Activated CD4-positive, alpha-beta memory T cell treated with anti-CD3 and anti-CD28 coated beads, Interleukin-2, amount 10 ng/mL, durations not matched to agents 7 days and 5 days (primary cell): Measurements from ENCODE around the gene CALR3. TPM values are rescaled to one million over a fixed set of nuclear protein-coding genes. Genes with fewer than 3 reads are reported as not detected.
A peak's percentile ranks its signal among the peaks of the same experiment; 100 is the strongest.
"Not testable (repeated sequence)": the region's sequence is repeated elsewhere in the genome, so short reads cannot be mapped to it uniquely, and the experiment has no call there.

Experiments
- CTCF ChIA-PET: fragments of 350-600 bp; sonication (Branson Sonifier 250); formaldehyde crosslinking; loops from one replicate; lab custom pipeline; 2021; ENCODE audit warnings: antibody characterized with exemption, inconsistent platforms; lab: Charles Lee
- POLR2A ChIA-PET: fragments of 350-600 bp; sonication (Branson Sonifier 250); formaldehyde crosslinking; loops from one replicate; lab custom pipeline; 2021; ENCODE audit warnings: antibody characterized with exemption; lab: Charles Lee
- DNase-seq: peaks from one replicate; pipeline ENCODE4 v3.0.0-alpha.2; 2020
- H3K27ac Mint-ChIP-seq: one replicate; pipeline ENCODE4 v1.8.0; 2021; ENCODE audit warnings: mild to moderate bottlenecking, mixed read lengths
- H3K27me3 Mint-ChIP-seq: one replicate; pipeline ENCODE4 v1.8.0; 2021; ENCODE audit warnings: mixed read lengths
- H3K36me3 Mint-ChIP-seq: one replicate; pipeline ENCODE4 v1.8.0; 2021; ENCODE audit warnings: low read depth, mixed read lengths
- H3K4me1 Mint-ChIP-seq: one replicate; pipeline ENCODE4 v1.8.0; 2021; ENCODE audit warnings: mixed read lengths
- H3K4me3 Mint-ChIP-seq: one replicate; pipeline ENCODE4 v1.8.0; 2021; ENCODE audit warnings: mild to moderate bottlenecking, mixed read lengths
- H3K9me3 Mint-ChIP-seq: one replicate; pipeline ENCODE4 v1.8.0; 2021; ENCODE audit warnings: mixed read lengths
- total RNA-seq, 2 experiments: library from RNA; stranded (reverse); gene quantifications; one replicate each; pipeline ENCODE4 v1.2.3, GENCODE V29; 2021

Gene CALR3
- total RNA-seq, 2 experiments from 2014 or later = not detected

DNA sequence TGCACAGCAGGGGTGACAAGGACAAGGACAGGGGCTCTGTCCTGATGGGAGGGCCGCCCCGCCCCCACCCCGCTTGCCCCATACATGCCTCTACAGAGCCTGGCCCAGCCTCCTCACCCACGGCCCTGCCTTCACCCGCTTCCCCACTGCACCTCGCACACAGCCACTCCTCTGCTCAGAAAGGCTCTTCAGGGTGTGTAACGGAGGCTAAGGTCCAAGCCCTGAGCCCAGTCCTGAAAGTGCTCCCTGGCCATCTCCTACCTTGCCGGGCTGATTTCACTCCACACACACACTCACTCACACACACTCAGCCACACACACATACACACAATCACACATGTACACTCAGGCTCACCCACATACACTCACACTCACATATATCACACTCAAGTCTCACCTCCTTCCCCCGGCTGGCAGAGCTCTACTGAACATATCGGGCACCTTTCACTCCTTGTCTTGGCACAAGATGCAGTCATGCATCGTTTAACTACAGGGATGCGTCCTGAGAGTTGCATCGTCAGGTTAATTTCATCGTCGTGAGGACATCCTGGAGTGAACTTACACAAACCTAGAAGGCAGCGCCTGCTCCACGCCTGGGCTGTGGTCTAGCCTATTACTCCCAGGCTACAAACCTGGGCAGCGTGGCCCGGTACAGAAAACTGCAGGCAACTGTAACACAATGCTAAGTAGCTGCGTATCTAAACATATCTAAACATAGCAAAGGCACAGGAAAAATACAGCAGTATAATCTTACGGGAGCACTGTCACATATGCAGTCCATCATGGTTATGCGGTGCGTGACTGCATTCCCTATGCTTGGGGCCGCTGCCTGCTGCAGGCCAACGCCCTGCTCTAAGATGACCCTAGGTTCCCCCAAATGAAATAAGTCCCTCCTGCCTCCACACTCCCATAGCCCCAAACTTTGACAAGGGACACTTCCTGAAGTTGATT, 37.3 kb downstream of the CALR3 start:
- no peak for DNase-seq
- peaks cover 6% of the 10 kb centered on the region for H3K36me3 Mint-ChIP-seq
- H3K4me1 Mint-ChIP-seq = peaks cover 34% of the 10 kb centered on the region
- no peak overlapping the region for H3K27ac Mint-ChIP-seq
- H3K4me3 Mint-ChIP-seq = no peak overlapping the region
- CTCF ChIA-PET = no interaction called here
- POLR2A ChIA-PET = no interaction called here
- H3K9me3 Mint-ChIP-seq = no peaks in the 10 kb centered on the region
- H3K27me3 Mint-ChIP-seq = no peaks in the 10 kb centered on the region

DNA sequence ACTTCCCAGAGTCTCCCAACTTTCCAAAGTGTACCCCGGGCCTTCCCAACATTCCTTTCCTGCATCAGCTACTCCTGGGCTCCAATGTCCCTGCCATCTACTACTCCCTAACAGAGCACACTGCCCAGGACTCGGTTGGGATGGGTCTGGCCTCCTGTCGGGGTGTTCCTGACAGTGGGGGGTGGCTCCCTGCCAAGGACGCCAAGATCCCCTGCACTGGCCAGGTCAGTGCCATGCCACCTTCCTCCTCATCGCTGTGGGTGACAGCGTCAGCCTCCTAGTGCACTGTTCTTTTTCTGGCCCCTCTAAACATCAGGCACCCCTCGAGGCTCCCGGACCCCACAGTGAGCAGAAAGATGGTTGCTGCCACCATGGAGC, 38.0 kb downstream of the CALR3 start:
- CTCF ChIA-PET = no interaction called here

DNA sequence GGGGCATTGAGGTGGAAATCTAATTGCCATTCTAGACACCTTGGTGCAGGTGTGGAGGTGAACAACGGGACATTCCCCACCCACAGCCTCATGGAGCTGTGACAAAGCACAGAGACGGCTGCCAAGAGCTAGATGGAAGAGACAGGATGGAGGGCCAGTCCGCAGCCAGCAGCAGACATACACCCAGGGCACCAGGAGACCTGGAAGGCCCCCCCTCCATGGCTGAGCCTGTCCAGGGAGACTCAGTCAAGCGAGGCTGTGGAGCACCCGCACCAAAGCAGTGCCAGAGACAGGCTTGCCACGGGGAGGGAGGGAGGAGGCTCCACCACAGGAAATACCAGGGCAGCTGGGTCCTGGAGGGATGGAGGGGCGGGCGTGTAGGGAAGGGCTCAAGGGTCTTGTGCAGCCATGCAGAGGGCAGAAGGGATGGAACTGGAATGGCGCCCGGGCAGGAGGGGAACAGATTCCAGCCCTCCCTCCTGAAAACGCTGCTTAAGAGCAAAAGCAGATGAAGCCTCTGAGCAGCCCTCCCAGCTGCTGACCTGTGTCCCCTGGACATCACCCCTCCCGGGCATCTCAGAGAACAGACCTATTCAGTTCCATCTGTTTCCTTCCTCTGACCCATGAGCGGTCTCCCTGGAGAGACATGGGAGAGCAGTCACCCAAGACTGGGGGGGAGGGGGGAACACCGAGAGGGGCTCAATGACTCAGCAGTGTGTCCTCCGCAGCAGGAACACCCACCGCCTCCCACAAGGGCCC, 38.6 kb downstream of the CALR3 start:
- Mint-ChIP-seq H3K9me3 (no peaks in the 10 kb centered on the region), H3K36me3 (peaks cover 3% of the 10 kb centered on the region), H3K4me1 (peaks cover 24% of the 10 kb centered on the region), H3K4me3 (no peak overlapping the region), H3K27ac (no peak overlapping the region), H3K27me3 (no peaks in the 10 kb centered on the region)
- no peak for DNase-seq
- ChIA-PET CTCF (no interaction called here), POLR2A (no interaction called here)

More for the DNA sequence above, 38.0 kb downstream of the CALR3 start:
- H3K9me3 Mint-ChIP-seq = no peaks in the 10 kb centered on the region
- H3K4me3 Mint-ChIP-seq = no peak overlapping the region
- H3K36me3 Mint-ChIP-seq = peaks cover 6% of the 10 kb centered on the region
- H3K4me1 Mint-ChIP-seq = peaks cover 27% of the 10 kb centered on the region
- POLR2A ChIA-PET = no interaction called here
- no peak for DNase-seq
- H3K27me3 Mint-ChIP-seq = no peaks in the 10 kb centered on the region
- no peak overlapping the region for H3K27ac Mint-ChIP-seq

DNA sequence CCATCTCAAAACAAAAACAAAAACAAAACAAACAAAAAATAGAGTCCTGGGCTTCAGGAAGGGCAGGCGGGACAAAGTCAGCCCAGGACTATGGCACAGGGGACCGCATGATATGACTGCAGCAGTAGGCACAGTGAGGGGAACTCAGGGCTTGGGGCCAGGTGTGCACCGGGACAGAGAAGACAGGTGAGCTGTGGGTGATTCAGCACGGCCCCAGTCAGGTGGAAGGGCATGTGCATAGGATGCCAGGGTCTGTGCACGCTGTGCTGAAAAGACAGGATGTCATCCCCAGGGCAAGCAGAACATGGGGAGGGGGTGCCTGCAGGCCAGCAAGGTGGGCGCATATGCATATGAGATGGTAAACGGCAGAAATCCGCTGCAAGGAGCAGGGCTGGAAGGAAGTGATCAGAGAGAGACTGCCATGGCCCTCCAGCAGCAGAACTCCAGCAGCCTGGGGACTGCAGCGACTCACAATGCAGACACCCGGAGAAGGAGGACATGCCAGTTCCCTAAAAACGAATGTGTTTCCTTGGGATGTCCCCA, 39.2 kb downstream of the CALR3 start:
- H3K4me1 Mint-ChIP-seq = peaks cover 24% of the 10 kb centered on the region
- H3K27ac Mint-ChIP-seq = no peak overlapping the region
- no peaks in the 10 kb centered on the region for H3K27me3 Mint-ChIP-seq
- no peaks in the 10 kb centered on the region for H3K9me3 Mint-ChIP-seq
- ChIA-PET CTCF (no interaction called here), POLR2A (no interaction called here)
- no peak overlapping the region for H3K4me3 Mint-ChIP-seq
- no peak for DNase-seq
- peaks cover 3% of the 10 kb centered on the region for H3K36me3 Mint-ChIP-seq

DNA sequence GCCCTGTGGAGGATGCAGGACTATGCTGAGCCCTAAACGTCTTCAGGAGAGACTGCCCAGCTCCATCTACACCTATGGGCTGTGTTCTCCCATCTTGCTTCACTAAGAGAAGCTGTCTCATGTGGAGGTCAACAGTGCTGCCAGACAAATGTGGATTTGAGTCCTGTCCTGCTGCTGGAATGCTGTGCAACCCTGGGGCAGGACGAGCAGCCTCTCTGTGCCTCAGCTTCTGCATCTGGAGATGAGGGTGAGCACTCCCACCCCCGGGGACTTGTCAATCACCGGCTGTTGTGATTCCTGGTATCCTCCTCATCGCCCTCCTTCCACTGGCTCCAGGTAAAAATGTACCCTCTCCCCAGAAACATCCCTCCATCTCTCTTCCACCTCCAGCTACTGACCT, 40.5 kb downstream of the CALR3 start:
- peaks cover 28% of the 10 kb centered on the region for H3K4me1 Mint-ChIP-seq
- no peaks in the 10 kb centered on the region for H3K27me3 Mint-ChIP-seq
- H3K9me3 Mint-ChIP-seq = no peaks in the 10 kb centered on the region
- H3K36me3 Mint-ChIP-seq = peaks cover 6% of the 10 kb centered on the region
- no peak for DNase-seq
- ChIA-PET CTCF (no interaction called here), POLR2A (interaction anchor here (2.0 kb wide), 1 partner anchor 15 kb away, joined by 7 read pairs; the partner anchor contains the start of gene EPS15L1)
- no peak overlapping the region for H3K4me3 Mint-ChIP-seq
- no peak overlapping the region for H3K27ac Mint-ChIP-seq

DNA sequence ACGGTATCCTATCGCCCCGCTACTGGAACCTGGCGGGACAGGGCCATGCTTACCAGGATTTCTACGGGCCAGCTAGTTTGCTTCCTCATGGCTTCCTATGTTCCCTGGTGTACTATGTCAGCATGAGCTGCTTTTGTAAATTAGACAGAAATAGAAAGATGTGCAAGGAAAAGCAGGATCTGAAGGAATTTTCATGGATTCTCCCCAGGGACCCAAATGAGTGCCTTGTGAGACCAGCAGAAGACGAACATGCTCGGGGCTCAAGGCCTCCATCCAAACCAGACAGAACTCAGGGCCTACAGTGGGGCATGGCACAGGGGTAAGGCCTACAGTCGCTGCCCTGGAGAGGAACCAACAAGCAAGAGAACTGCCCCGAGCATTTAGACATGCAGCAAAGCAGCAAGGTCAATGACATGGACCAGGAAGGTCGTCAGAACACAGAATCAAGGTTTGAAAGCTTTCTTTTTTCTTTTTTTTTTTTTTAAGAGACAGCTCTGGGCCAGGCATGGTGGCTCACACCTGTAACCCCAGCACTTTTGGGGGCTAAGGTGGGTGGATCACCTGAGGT, 41.5 kb downstream of the CALR3 start:
- H3K36me3 Mint-ChIP-seq = peaks cover 10% of the 10 kb centered on the region
- ChIA-PET POLR2A (interaction anchor here (0.6 to 2.0 kb wide), 2 partner anchors 17 to 161 kb away, joined by 4 to 7 read pairs; partner anchors contain the start of gene EPS15L1), CTCF (no interaction called here)
- no peaks in the 10 kb centered on the region for H3K27me3 Mint-ChIP-seq
- H3K4me3 Mint-ChIP-seq = no peak overlapping the region
- H3K9me3 Mint-ChIP-seq = peaks cover 5% of the 10 kb centered on the region
- no peak for DNase-seq
- no peak overlapping the region for H3K27ac Mint-ChIP-seq
- H3K4me1 Mint-ChIP-seq = peaks cover 37% of the 10 kb centered on the region

DNA sequence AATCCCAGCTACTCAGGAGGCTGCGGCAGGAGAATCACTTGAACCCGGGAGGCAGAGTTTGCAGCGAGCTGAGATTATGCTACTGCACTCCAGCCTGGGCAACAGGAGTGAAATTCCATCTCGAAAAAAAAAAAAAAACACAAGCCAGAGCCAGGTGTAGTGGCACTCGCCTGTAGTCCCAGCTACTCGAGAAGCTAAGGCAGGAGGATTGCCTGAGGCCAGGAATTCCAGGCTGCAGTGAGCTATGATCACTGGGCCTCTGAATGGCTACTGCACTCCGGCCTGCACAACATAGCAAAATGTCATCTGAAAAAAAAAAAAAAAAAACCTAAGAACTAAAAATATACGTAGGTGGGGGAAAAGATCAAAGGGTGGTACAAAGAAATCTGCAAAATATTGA, 43.6 kb downstream of the CALR3 start:
- DNase-seq = no peak
- H3K9me3 Mint-ChIP-seq = peaks cover 6% of the 10 kb centered on the region
- ChIA-PET CTCF (interaction anchor here (1.2 to 1.3 kb wide), 2 partner anchors 11 to 44 kb away, joined by 3 to 7 read pairs; partner anchors contain the start of genes C19orf44 and CALR3), POLR2A (no interaction called here)
- no peak overlapping the region for H3K4me3 Mint-ChIP-seq
- peaks cover 40% of the 10 kb centered on the region for H3K4me1 Mint-ChIP-seq
- no peaks in the 10 kb centered on the region for H3K27me3 Mint-ChIP-seq
- no peak overlapping the region for H3K27ac Mint-ChIP-seq
- peaks cover 16% of the 10 kb centered on the region for H3K36me3 Mint-ChIP-seq

DNA sequence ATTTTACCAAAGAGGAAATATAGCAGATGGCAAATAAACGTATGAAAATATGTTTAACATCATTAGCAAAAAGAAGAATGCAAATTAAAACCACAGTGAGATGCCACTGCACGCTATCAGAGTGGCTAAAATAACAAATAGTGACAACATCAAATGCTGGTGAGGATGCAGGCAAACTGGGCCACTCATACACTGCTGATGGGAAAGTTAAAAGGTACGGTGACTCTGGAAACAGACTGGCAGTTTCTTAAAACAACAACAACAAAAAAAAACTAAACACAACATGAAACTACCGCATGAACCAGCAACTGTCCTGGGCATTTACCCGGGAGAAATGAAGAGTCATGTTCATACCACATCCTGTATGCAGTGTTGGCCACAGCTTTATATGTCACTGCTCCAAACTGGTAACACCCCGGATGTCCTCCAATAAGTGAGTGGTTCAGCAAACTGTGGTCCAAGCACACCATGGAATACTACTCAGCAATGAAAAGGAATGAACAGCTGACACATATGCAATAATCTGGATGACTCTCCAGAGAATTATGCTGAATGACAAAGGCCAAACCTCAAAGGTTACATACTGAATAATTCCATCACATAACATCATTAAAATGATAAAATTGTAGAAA, 46.5 kb downstream of the CALR3 start:
- peak overlapping the region; percentile 46 for H3K4me3 Mint-ChIP-seq
- H3K36me3 Mint-ChIP-seq = peaks cover 15% of the 10 kb centered on the region
- H3K9me3 Mint-ChIP-seq = peaks cover 6% of the 10 kb centered on the region
- POLR2A ChIA-PET = interaction anchor here (1.0 to 2.0 kb wide), 8 partner anchors 14 to 338 kb away, joined by 3 to 5 read pairs (median 4); partner anchors contain the start of genes EPS15L1, KLF2 and MED26
- no peaks in the 10 kb centered on the region for H3K27me3 Mint-ChIP-seq
- CTCF ChIA-PET = interaction anchor here (1.0 to 1.3 kb wide), 2 partner anchors 8 to 21 kb away, joined by 3 read pairs; no protein-coding TSS in a partner anchor
- H3K27ac Mint-ChIP-seq = peak overlapping the region; percentile 92
- H3K4me1 Mint-ChIP-seq = peaks cover 55% of the 10 kb centered on the region
- DNase-seq = peak; percentile 77

DNA sequence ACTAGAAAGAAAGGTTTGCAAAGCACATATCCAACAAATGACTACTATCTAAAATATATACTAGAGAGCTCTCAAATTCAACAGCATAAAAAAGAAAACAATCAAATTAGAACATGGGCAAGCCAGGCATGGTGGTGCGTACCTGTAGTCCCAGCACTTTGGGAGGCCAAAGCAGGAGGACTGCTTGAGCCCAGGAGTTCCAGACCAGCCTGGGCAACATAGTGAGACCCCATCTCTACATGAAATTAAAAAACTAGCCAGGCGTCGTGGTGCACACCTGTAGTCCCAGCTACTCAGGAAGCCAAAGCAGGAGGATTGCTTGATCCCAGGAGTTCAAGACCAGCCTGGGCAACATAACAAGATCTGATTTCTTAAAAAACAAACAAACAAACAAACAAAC, 47.1 kb downstream of the CALR3 start:
- not testable (repeated sequence) for H3K27me3 Mint-ChIP-seq, DNase-seq, H3K9me3 Mint-ChIP-seq
- Mint-ChIP-seq H3K4me3 (peak overlapping the region; percentile 46), H3K4me1 (peaks cover 61% of the 10 kb centered on the region), H3K36me3 (peaks cover 13% of the 10 kb centered on the region), H3K27ac (peak overlapping the region; percentile 92)
- CTCF ChIA-PET = interaction anchor here (0.8 to 1.0 kb wide), 2 partner anchors 22 to 186 kb away, joined by 3 to 6 read pairs; no protein-coding TSS in a partner anchor
- POLR2A ChIA-PET = interaction anchor here (1.0 to 2.0 kb wide), 8 partner anchors 14 to 338 kb away, joined by 3 to 5 read pairs (median 4); partner anchors contain the start of genes EPS15L1, KLF2 and MED26

DNA sequence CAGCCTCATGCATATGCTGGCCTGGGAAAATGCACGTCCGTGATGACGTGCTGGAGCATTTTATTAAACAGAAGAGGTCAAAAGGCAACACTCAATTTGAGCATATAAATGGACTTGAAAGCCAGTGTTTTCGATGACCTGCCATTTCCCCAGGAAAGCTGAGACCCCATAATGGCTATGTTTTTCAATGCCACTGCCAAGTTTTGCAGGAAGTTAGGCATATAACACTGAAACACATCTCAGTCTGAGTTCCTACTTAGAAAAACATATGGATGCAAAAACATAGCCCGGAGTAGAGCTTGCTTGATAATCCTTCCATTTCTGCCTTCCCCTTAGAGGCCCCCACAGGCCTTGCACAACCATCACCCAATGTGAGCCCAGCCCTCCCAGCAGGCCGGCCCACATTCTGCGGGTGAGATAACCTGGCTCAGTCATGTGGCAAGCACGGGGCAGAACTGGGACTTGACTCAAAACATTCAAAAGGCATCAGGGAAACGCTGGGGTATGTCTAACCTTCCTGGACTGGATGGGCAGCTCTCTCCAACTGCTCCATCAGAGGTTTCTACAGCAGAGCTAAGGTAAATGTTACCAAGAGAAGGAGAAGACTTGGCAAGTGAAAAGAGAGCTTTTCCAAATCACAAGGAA, 49.1 kb downstream of the CALR3 start:
- H3K4me1 Mint-ChIP-seq = peaks cover 61% of the 10 kb centered on the region
- peaks cover 13% of the 10 kb centered on the region for H3K36me3 Mint-ChIP-seq
- CTCF ChIA-PET = no interaction called here
- H3K27ac Mint-ChIP-seq = peak overlapping the region; percentile 92
- H3K4me3 Mint-ChIP-seq = no peak overlapping the region
- DNase-seq = peak; percentile 65
- POLR2A ChIA-PET = no interaction called here
- no peaks in the 10 kb centered on the region for H3K27me3 Mint-ChIP-seq
- H3K9me3 Mint-ChIP-seq = peaks cover 6% of the 10 kb centered on the region

DNA sequence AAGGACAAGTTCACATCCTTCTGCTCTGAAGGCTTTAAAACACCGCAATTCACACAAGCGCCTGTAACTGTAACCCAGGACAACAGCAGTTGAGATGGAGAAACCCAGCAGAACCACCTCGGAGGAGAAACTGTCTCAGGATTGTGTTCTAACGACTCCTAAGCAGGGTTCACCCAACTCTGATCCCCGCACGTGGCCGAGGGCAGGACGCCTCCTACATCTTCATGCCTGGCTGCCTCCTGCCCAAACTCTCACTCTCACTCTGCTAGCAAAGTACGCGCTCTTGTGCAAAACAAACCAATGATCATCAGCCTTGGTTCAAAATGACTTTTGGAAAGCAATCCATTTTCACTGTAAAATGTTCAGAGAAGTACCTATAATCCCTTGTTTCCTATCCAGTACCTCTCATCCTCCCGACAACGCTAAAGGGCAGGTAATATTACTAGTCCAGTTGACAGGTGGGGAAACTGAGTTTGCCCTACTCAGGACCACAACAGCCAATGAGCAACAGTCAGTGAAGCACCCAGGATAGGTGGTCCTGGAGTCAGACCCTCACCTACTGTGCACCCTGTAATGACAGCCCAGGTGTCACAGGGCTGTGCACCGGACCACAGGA, 49.8 kb downstream of the CALR3 start:
- Mint-ChIP-seq H3K9me3 (peaks cover 6% of the 10 kb centered on the region), H3K27ac (no peak overlapping the region), H3K4me3 (no peak overlapping the region), H3K36me3 (peaks cover 12% of the 10 kb centered on the region), H3K4me1 (peaks cover 60% of the 10 kb centered on the region), H3K27me3 (no peaks in the 10 kb centered on the region)
- ChIA-PET CTCF (no interaction called here), POLR2A (no interaction called here)
- no peak for DNase-seq
